Activated CD4-positive, alpha-beta T cell treated with anti-CD3 and anti-CD28 coated beads for 24 hours (primary cell): ENCODE data around the gene TMX3.

Source experiments
- DNase-seq, 2 donors: peaks; one replicate each; pipeline ENCODE4 v3.0.0-alpha.2; 2020; ENCODE audit warnings: low read depth in 2 of 2

The TMX3 gene

DNA sequence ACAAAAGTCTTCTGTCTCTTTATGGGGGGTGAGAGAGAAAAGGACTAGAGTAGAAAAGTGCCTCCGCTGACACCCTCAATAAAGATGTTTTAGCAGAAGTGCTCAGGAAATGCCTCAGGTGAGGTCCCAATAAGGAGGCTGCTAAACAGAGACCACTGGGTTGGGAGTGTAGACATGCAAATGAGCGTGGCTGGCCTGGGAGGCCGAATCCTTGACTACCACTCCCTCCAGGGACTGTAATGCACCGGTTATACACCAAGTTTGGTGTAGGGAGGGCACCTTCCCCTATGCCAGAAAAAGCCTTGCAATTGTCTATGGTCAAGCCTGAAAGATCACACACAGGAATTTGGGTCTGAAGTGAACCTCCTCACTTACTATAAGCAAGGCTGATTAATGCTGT lies 1.8 kb downstream of the TMX3 start:
- no peak for DNase-seq

DNA sequence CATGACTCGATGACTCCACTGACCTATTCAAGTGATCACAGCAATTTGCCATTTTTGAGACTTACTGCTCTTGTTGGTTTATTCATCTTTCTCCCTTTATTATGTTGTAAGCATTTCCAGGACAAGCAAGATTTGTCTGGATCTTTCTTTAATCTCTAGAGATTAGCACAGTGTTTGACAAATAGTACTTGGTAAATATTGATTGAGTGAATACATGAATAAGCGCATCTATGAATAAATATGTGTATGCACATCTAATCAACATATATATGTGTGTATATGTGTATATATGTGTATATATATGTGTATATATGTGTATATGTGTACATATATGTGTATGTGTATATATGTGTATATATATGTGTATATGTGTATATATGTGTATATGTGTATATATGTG lies 7.3 kb downstream of the TMX3 start:
- DNase-seq = no peak

DNA sequence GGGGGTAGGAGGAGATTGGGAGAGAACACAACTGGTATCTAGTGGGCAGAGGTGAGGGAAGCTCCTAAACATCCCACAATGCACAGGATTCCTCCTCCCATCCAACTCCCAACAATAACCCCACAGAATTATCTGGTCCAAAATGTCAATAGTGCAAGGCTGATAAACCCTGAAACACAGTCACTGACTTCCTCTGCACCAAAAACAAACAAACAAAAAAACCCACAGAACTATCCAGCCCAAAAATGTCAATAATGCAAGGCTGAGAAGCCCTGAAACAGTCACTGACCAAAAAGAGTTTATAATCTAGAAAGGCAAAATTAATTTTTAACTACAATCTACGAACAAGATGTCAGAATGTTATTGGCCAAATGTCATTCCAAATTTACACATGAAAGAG lies 9.8 kb downstream of the TMX3 start:
- no peak for DNase-seq

DNA sequence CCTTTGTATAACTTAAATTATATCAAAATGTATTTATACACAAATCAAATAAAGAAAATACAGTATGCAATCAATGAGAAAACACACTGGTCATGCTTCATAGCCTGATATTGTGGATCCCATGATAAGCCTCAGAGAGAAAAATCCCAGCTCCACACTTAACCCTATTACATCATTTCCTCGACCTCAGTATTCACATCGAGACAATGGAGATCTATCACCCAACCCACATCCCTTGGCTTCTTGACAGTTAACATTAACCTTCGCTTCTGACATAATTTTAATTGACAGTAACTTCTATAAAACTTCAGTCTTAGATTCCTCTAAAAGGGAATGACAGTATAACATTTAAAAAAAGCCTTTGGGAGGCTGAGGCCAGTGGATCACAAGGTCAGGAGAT lies 11.6 kb downstream of the TMX3 start:
- DNase-seq = no peak

DNA sequence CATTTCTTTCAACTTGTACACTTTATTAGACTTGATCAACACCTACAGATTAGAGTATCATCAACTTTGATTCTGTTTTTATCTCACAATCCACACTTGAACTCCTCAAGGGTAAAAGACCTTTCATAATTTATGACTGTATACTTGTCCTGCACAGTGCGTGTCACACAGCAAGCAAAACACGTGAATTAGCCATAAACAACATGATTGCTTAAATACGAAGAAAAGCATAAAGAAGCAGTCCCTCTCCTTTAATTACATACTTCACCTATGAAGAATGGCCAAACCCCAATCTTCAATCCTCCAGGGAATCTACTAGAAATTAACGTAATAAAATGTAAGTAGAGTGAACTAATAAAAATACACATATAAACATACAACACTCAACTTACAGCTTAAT lies 13.6 kb downstream of the TMX3 start:
- DNase-seq = no peak

DNA sequence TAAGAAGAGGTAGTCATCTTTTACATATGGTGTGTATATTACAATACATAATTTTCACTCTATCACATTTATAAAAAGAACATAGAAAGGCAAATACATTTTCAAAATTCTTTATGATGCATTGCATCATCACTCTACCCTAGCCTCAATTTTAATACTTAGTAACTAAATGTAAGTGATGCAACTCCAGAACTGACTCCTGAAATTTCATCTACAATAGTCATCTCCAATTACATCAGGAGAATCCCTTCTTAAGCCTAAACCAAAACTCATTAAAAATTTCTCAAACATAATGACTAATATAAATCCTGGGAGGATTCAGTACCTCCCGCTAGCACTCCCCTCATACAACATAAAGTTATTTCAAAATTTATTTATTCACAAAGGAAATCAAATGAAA lies 15.9 kb downstream of the TMX3 start:
- DNase-seq = no peak

DNA sequence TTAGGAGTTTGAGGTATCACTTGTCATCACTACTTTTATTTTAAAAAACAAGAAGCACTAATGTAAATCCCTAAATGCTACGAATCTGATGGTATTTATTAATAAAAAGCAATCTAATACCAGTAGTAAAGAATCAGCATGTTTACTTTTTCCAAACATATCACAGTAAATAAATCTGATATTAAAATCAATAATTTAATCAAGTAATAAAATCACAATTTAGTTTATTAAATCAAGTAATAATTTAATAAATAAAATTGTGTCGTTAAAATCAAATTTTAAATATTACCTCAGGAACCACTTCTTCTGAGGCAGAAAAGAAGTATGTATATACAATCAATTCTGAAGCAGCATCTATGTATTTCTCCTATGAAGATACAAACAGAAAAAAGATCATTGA lies 18.0 kb downstream of the TMX3 start:
- no peak for DNase-seq

DNA sequence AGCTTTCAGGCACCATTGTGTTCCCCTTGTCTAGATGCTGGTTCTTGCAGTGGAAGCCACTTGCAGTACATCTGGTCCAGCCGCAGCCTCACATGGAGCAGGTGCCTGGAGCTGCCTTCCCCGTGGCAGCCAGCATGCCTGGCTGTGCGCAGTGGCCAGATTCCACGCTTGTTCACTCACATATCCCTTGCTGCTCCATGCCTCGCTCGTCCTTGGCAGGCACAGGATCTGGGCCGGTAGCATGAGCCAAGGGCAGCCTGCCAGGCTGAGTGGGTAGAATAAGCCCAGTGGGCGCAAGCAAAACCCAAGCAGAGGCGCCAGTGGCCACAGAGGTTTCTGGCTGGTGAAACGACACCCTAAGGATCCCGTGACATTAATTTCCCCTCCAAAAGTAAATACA lies 20.6 kb downstream of the TMX3 start:
- no peak for DNase-seq

DNA sequence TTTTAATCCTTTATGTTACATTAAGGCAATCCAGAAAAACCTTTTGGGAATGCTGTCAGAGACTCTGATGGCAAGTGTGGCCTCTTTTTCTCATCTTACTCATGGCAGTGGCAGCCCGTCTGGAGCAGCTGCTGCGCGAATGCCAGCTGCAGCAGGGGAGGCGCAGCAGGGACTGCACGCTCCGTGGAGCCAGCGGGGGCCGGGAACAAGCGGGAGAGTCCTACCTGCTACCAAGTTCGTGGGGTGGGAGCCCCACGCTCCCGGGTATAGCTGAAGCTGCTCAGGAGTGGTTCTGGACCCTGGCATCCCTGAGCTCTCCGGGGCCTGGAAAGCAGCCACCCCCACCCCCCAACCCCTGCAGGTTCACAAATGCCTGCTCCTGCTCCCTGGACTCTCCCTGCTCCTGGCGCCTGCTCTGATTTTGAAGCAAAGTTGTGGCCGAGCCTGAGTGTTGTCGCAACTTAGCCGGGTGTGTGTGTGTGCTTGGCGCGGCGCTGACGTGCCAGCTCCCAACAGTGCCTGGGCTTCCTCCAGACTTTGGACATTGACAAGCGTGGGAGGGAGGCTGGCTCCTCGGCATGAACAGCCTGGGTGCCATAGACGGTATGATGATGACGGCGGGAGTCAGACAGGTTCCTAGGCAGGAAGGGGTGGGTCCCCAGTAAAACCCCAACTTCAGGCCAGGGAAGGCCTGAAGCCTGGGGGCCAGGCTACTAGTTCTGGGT lies 21.7 kb downstream of the TMX3 start:
- no peak for DNase-seq

DNA sequence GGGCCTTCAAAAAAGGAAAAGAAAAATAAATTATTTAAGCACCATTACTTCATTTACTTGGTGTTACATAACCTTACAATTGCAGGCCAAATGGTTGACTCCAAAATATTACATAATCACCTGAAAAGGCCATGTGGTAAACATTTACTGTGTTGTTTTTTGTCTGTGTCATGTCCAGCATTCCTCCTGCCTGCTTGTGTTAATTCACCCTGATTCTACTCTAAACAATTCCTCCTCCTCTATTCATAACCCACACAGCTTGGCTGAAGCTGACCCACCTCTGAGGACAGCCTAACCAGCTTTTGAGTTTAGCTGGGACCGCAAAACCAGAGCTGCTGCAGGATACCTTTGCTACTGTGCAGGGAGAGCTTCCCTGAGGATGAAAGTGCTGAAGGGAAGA lies 35.4 kb downstream of the TMX3 start:
- DNase-seq = no peak

DNA sequence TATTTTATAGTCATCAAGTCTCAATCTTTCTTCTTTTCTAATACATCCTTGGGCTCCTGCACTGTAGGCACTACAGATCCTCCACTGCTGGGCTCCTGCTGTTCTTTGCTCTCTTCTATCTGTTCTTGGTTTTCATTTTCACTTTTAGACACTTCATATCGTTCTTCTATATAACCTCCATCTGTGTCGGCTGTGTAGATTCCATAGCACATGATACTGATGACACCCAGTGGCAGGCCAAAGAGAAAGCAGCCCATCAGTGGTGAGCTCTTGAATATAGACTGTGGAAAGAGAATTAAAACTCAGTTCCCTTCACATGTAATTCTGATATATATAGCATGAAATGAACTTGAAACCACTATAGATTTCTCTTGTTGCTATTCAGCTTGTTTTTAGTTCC lies 38.0 kb downstream of the TMX3 start:
- DNase-seq = no peak

DNA sequence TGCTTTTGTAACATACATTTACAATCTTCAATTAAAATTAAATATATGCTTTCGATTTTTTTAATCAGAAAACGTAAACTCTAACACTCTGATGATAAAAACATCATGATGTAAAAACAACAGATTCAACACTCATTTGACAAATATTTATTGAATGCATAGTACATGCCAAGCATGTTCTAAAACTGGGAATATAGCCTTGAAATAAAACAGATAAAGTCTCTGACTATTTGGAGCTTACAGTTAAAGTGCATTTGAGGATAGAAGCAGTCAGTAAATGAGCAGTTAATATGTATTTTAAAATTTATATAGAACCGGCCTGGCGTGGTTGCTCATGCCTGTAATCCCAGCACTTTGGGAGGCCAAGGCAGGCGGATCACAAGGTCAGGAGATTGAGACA lies 47.8 kb downstream of the TMX3 start:
- DNase-seq = no peak

DNA sequence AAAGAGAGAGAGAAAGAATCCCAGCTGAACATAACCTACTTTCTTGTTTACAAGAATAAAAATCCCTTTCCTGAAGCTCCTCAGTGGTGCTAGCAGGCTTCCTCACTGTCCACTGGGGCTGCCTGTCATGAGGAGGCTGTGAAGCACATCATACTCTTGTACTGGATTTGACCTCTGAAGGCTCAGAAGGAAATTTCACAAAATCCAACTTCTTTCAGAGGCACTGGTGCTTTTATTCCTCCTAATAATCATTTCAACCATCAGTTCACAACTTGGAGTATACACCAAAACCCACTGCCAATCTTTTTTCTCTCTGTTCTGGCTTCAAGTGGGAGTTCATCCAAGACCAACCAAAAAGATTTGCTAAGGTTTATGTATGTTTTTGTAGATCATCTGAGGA lies 48.5 kb downstream of the TMX3 start:
- DNase-seq = no peak

DNA sequence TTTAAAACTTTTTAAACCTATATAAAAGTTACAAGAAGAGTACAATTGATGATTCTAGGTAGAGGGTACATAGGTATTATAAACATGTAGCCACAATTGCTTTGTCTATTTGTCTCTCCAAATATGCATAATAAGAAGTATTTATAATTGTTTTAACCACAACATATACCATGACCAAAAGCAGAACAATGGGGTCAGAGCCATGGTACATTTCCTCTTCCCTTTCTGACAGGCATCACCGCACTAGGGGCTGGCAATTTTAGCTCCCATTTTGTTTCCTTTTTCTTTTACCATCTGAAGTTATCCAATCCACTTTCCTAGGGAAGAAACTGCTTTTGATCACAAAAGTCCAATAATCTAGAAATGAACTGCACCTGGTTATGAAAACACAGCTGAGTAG lies 49.3 kb downstream of the TMX3 start:
- DNase-seq = no peak

DNA sequence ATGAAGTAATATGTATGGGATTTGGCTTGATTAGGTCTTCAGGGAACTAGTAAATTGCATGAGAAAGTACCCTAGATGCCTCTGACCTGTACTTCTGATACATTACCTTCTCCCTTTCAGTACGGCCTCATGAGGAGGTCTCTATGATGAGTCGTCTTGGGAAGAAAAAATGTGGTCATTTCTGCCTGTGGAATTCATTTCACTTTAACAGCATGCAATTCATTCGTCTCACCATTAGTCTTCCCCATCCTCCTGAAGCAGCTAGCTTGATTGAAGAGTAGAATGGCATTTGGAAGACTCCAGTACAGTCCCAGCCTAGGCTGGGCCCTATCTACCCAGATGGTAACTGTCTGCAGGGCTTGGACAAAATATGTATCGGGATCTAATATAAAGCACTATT lies 52.2 kb downstream of the TMX3 start:
- no peak for DNase-seq

DNA sequence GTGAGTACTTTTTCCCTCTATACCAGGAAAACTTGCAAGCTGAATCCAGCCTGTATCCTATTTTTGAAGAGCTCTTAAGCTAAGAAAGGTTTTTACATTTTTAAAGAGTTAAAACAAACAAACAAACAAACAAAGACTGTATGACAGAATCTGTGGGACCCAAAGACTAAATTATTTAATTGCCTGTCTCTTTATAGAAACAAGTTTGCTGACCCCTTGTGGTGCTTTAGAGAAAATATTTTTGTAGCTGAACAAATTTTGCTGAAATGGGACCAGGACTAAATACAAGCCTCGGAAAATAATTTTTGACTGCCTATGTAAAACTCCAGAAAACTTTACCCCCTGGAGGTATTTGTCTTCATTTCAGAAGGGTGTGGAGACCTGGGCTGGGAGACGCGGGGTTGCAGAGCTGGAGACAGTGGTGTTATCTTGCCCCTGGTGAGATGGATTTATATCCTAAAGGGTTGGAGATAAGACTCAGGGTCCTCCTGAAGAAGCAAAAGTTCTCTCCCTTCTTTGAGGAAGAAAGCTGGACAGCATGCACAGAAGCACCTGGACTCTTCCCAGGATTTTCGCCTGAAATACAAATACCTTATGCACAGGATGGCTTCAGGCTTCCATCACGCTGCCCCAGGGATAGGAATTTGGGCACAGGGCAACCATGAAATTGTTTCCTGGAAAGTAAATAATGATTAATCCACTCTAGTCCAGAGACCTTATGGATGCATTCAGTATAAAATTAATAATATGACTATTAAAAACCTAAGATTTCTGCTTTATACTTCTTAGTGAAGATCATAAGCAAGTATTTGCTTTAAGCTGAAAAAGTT lies 54.3 kb downstream of the TMX3 start:
- no peak for DNase-seq

DNA sequence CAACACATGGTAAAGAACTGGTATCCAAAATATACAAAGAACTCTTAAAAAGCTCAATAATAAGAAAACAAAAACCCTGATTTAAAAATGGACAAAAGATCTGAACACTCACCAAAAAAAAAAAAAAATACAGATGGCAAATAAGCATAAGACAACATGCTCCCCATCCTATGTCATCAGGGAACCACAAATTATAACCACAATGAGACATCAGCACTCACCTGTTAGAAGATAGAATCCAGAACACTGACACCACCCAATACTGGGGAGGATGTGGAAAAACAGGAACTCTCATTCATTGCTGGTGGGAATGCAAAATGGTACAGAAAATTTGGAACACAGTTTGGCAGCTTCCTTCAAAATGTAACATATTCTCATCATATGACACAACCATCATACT lies 66.7 kb downstream of the TMX3 start:
- no peak for DNase-seq

DNA sequence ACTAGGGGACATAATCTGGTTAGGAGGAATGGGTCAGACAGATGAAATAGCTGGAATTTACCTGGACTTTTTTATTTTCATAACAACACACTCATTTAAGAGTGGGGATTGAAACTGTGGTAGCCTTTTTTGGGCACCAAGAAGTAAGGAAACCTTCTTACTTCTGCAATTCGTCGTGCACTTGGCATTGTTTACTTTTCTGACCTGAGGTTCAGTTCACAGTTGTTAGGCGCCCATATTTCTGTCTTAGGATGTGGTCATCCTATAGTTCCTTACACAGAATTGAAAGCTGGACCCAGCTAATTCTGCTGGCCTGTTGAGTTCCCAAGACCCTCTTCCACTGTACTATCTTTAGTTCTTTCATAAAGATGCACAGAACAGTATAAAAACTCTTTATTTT lies 72.9 kb downstream of the TMX3 start:
- DNase-seq = no peak

DNA sequence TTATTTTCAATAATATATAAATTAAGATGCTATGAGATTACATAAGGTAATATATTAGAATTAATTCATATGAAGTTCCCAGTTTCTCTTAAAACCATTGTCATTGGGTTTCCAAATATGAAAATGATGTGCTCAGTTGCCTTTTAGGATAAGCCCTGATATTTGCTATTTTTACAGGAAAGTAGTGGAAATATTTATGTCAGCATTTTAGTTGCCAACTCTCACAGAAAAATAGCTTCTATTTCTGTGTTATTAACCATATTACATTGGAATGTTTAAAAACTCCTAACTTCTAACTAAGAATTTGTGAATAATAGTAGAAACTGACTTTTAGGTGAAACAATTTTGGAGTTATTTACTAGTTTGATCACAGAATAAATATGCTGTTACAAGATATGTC lies 74.0 kb downstream of the TMX3 start:
- DNase-seq = no peak

DNA sequence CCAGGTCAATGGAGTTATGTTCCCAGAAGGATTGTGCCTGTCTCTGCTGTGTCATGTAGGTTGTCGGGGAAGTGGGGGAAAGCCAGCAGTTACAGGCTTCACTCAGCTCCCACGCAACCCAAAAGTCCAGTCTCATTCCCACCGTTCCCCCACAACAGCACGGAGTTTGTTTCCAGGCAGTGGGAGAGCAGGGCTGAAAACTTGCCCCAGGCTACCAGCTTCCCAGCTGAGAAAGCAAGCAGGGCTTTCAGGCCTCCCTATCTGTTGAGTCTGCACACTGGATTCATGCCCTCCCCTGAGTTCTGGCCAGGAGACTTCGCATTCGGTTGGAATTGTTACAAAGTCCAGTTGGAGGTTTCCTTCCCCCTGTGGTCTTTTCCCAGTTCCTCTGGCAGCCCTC lies 76.3 kb downstream of the TMX3 start:
- DNase-seq = no peak

DNA sequence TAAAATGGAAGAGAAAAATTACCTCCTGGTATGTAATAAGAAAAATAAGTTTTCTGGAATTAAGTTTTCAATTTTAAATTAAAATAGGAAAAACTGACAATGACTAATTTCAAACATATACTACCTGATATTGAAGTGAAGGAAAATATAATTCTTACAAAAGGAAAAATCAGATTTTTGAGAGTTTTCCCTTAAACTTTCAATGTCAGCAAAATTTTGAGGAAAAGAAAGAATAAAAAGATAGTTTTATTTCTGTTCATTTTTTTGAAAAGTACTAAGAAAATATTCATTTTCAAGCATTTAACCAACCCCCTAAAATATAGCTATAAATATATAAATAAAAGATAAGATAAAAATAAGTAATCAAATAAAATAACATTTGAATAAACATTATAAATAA lies 87.1 kb downstream of the TMX3 start:
- DNase-seq = no peak
